GM19328 (cell line): ENCODE data around the gene TOPAZ1.

Experiments
- ATAC-seq: cut with Tn5 transposase; IDR thresholded peaks from one replicate; pipeline ENCODE4 v1.9.1; 2021; ENCODE audit warnings: mild to moderate bottlenecking, moderate library complexity; ENCODE audit not compliant: unreplicated experiment

The TOPAZ1 gene

DNA sequence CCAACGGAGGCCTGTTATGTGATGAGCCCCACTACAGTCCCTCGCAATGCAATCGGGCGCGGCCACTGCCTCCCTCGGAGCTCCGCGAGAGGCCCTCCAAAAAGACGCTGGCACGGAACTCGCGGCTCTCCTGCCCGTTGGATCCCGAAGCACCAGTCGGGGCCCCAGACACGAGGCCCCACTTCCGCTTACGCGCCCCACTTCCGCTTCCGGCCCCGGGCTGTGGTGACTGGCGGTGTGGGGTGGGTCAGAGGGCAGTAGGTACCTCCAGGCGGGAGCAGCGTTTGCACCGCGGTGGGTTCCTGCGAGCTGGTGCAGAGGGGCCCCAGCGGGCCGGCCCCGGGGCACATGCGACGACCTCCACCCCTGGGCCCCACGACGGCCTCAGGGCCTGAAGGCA lies at the start of gene TOPAZ1:
Gene TOPAZ1 (plus strand): TSS at position 181 of the 400 bp plus-strand sequence. CDS start 168 bp downstream, at position 349.
- no peak for ATAC-seq

DNA sequence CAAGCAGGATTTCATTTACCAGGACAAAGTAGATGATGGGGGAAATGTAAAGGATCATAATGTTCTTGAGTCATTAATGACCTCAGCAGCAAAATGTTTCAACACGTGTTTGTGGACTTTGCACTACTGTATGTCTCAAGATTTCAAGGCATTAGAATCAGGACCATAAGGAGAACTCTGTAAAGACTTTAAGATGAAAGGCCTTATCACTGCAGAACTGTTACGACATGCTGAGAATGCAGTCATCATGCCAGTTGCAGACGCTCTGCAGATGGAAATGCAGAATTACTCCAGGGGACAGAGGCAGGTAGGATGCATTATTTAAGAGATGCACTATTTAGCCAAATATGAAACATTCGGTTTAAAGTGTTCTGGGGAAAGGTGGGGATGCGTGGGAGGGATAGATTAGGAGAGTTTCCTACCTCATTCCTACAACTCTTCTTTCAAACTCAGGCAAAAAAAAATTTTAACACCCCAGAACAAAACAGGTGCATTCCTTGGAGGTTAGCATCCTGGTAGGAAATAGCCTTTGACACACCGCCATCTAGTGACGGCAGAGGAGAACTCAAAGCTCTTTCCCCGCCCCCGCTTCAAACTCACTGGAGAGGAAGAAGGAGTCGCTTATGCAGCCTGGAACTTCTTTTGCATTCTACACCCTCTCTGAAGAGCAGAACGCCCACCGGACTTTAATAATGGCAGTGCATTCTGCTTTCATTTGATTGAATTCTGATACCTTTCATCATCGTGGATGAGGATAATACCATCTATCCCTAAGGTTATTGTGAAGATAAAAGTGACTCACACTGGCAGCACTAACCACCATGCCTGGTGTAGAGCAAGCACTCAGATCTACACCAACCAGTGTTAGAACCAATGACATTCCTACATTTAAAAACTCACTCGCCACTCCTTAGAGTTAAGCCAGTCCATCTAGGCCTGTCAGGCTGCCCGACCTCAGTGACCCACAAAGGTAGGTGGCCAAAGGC lies 43.1 kb upstream of the TOPAZ1 start:
- ATAC-seq: no peak

DNA sequence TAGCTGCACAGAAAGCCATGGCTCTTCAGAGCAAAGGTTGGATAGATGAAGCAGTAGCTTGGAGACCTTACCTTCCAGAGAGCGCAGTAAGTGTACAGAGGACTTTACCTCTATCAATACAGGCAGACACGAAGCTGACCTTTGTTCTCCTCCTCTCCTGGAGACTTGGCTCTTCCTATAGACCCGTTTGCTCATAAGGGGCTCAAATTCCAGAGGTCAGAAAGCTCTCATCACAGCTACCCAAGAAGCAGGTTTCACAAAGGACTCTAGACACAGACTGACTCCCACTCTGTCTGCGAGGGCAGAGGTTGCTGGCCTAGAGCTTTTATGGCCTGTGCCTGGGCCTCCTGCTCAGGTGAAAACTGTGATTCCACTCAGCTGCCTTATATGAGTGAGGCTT lies 35.4 kb upstream of the TOPAZ1 start:
- no peak for ATAC-seq

DNA sequence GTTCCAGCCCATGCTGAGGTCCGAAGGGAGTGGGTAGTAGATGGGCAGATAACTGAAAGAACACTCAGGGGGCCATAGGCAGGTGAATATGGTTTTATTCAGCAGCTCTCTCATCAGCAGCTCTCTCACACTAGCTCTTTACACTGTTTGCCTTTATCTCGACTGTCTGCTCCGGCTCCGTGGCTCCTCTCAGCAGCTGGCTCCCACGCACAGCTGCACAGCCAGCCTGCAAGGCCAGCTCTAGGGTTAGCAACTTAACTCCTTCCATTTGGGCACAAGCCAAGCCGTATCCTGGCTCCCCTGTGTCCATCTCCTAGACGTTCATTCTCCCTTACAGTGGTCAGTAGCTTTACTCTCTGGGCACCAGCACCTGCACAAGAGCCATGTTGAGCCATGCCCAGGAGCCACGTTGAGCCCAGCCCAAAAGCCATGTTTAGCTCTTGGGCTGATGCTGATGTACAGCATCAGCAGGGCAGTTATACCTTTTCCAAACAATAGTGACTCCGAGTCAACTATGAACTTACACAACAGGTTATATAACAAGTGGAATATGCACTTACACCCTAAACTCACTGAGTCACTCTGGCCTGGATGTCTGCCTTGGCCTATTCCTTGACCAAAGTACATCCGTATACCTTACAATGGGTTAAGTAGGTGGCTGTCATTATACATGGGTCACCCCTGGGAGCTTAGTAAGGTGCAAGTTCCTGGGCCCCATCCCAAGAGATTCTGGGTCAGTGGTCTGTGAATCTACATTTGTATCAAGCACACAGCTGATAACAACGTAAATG lies 34.6 kb upstream of the TOPAZ1 start:
- no peak for ATAC-seq

DNA sequence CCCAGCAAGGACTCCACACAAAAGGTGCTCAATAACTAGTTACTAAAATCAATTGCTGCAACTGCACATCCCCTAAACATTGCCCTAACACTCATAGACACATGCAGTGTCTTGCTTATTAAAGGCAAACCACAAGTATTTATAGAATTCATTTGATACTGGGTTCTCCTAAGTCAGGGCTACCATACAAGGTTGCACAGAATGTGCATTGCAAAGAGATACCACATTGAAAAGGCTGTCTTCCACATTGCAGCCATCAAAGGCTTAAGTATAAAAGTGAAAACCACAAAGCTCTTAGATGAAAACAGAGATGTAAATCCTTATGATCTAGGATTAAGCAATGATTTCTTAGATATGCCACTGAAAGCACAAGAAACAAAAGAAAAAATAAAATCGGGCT lies 33.6 kb upstream of the TOPAZ1 start:
- ATAC-seq: no peak

DNA sequence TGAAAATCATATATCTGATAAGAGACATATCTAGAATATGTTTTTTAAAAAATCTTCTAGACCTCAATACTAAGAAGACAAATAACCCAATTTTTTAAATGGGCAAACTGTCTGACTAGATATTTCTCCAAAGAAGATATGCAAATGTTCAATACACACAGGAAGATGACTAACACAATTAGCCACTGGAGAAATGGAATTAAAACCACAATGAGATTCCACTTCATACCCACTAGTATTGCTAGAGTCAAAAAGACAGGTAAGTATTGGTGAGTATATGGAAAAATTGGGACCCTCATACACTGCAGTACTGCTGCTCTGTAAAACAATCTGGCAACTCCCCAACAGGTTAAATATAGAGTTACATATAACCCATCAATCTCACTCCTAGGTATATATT lies 33.1 kb upstream of the TOPAZ1 start:
- ATAC-seq: no peak

DNA sequence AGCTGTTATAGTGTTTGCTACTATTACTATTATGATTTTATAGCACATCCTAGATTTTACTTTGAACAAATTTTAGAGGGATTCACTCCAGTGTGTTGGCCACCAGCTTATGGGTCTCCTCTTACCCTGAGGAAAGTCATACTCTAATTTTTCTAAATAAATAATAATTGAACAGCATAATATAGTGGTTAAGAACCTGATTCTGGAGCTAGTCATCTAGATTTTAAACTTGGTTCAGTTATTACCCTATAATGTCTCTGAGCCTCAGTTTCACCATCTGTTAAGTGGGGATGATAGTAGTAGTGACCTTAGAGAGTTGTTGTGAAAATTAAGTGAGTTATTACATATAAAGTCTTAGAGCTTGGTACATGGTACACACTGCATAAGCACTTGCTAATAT lies 30.7 kb upstream of the TOPAZ1 start:
- no peak for ATAC-seq

DNA sequence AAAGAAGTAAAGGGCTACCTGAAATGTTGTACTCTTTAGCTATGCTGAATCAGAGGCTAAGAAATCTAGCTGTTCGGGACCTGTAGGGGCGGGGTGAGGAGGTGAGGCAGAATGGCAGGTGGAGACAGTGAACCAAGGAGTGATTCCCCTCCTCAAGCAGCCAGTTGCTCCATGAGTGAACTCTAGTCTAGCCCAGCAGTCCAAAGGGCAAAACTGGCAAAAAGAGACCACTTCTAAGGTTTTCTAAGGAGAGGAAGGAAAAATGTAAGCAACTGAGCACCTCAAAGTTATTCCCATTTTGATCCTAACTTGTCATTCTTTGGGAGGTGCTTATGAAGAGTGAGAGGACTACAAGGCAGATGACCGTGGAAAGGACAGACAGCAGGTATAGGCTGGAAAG lies 19.3 kb upstream of the TOPAZ1 start:
- ATAC-seq: no peak

DNA sequence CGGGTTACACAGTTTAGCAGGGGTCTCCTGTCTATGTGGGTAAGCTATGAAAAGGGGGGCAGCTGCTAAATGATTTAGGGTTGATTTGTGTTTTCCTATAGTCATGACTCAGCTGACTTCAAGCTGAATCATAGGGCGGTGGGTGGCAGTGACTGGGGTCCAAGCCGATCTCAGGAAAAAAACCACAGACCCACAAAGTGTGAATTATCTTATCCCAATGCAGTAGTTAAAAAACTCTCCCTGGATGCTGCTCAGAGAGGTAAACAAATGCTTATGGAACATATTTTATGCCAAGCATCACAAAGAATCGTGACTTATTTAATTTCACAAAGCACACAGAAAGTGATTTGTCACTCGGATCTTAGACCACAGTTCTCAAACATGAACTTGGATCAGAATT lies 18.4 kb upstream of the TOPAZ1 start:
- no peak for ATAC-seq

DNA sequence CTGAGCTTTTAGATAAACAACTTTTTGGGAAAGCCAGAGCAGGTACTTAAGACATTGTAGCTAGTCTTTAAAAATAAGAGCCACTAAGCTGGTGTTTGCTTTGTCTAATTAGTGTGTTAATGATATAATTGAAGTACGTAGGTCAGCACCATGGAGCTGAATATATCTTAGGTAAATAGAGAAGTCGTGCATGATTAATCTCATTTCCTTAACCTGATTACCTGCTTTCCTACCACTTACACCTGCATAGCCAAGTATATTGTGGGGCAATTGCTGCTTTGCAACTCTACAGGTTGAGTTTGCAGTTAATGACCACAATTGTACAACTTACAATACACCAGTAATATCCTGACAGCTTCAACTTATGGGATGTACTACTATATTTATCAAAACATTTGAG lies 17.6 kb upstream of the TOPAZ1 start:
- ATAC-seq: no peak

DNA sequence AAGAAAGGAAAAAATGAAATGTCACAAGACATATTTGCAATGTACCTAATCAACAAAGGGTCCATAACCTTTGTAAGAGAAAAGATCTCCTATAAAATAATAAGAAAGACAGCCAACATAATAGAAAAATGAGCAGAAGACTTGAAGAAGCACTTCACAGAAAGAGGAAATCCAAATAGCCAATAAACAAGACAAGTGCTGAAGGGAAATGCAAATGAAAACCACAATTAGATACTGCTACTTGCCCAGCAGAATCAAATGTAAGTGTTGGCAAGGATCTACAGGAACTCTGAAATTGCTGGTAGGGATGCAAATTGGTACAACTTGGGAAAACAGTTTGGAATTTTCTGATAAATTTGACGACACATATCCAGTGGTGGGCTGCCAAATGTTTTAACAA lies 15.1 kb upstream of the TOPAZ1 start:
- ATAC-seq: no peak

DNA sequence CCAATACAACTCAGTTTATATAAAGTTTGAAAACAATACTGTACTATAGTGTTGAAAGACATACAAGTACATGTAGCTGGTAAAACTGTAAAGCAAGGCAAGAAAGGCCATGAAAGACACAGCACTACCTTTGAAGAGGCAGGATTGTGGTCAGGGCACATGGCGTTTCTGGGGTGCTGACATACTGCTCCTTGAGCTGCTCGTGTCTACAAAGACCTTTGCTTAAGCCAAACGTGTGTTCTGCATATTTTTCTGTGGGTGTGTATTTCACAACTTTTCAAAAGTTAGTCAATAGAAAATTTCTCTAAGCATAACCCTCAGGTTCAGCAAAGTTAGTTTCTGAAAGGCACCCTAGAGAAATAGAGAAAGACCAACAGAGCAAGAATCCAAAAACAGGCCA lies 14.1 kb upstream of the TOPAZ1 start:
- ATAC-seq: no peak

DNA sequence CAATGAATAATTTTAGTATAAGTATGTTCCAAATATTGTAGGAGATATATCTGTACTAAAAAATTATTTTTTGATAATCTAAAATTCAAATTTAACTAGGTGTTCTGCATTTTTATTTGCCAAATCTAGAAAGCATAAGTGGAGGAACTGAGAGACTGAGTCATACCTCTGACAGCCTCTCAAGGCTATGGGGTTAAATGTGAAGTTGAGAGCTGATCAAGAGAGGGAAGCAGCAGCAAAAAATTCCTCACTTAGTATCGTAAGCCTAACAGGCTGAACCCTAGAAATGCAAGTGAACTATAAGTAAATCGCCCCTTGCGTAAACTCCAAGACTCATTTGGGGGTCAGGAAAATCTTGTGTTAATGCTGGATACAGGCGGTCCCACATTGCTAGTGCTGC lies 12.8 kb upstream of the TOPAZ1 start:
- no peak for ATAC-seq

DNA sequence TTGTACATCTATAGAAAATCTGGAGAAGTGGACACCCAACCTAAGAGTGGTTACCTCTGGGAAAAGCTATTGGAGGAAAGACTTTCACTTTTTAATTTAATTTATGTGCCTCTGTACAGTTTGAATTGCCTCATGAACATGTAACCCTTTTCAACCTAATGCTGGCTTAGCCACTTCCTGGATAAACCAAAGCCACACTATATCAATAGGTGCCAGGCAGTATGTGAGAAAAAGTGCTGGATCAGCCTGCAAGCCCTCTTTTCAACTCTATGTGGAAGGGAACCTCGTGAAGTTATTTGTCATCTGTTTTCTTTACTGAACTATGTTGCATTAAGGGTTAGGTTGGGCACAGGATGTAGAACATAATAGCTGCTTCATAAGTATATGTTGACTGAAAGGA lies 9.3 kb upstream of the TOPAZ1 start:
- ATAC-seq: no peak

DNA sequence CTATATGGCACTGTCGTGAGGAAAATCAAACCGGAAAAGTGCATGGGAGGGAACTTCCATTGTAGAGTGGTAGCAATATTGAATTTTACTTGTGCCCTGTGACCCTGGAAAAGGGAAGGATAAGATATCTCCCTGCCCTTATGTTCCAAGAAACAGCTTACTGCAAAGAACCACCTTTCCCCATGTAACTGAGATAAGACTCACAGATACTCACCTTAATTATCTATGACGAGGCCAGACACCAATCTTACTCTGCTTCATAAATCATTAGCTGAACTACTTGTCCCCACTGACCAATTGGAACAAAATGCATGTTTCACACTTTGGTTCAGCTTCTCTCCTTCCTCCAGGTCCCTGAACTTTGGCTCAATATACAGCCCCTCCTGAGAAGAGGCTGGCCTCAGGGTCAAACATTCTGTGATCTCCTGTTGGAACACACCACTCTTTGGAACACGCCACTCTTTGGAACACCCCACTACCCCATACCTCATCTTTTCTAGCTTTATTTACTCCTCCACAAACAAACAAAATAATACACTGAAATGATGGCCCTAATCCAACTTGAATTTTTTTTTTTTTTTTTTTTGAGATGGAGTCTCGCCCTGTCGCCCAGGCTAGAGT lies 6.9 kb upstream of the TOPAZ1 start:
- no peak for ATAC-seq

DNA sequence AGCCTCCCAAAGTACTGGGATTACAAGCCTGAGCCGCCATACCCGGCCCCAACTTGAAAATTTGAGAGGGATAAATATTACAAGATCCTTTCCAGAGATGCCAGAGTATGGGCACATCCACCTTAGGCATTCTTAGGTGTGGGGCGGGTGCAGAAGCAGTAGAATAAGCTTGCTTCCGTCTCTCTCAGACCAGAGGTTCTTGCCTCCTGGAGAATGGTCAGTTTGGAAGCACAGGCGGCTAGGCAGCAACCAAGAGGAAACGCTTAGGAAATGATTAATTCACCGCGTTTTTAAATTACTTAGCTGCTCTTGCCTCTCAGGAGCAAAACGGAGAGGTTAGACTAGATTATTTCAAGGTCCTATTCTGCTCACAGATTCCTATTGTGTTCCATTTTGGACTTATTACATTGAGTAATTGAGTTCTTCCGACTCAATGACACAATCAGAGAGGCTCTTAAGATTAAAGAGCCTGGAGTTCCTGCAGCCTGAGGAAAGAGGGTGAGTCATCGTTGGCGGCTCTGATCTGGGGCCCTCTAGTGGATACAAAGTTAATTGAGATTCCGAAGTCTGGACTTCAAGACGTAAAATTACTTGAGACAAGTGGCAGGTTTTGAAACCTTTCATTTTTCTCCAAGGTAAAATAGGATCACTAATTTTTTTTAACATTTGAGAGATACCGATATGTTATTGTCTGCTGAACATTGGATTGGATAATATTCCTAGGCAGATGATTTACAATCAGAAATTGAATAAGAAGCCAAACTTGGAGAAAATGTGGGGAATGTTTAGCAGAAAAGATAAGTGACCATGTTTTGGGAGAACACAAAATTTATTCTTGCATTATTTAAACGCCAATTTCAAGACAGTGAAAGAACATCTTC lies 5.8 kb upstream of the TOPAZ1 start:
- ATAC-seq: no peak

DNA sequence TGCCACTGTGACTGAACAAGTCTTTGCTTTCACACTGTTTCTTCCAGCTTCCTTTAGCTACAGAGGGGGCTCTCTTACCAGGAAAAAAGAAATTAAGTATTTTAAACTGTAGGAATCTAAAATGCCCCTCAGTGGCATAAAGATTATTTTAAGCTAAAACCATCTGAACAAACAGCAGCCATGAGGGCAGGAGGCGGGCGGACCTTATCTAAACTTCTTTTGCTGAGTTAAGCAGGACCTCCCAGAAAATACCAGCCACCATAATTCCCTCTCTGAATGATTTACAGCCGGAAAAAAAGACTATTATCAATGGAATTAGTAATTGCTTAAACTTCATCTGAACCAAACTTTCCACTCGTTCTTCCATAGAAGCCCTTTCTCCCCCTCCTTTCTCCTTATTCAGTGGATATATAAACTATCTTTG lies 5.2 kb upstream of the TOPAZ1 start:
- no peak for ATAC-seq

DNA sequence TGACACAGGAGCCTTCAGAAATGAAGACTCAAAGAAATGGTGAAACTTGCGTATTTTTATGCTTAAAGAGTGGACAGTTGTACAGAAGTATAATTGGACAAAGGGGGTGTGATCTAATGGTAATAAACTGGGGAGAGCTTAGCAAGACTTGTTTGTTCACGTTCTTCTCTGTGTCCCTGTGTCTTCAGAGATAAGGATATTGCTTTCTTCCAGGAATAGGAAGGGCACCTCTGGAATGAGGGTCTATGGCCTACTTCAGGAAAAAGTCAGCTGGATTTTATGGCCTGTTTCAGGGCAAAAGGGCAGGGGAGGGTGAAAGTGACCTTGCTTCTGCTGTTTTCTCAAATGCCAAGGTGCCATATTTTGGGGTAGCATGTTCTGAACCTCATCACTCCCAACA lies 4.5 kb upstream of the TOPAZ1 start:
- ATAC-seq: no peak

DNA sequence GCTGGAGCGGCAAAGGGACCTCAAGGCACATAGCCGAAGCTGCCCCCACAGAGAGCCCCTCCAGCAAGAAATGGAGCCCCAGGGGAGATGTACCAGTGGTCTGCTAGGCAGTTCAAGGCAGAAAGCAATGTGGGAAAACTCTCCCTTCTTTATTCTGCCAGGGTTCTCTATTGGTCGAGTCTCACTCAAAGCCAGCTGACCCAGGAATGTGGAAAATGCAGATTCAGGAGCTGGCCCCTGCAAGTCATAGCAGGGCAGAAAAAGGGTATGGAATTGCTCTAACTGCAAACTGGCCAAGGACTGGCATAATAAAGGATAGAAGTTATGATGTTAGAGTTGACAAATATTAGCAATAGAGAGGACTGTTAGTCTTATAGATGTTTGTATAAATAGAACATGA lies 4.0 kb upstream of the TOPAZ1 start:
- ATAC-seq: no peak

DNA sequence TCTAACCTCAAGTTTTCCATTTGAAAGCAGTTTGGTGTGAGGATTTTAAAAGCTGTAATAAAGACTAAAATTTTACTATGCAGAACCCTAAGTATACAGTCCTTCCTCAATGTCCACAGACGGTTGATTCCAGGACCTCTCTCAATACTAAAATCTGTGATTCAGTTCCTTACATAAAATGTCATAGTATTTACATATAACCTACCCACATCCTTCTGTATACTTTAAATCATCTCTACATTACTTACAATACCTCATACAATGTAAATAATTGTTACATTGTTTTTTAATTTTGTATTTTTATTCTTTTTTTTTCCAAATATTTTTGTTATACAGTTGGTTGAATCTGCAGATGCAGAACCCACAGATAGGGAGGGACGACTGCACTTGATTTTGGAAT lies 2.8 kb upstream of the TOPAZ1 start:
- ATAC-seq: no peak

DNA sequence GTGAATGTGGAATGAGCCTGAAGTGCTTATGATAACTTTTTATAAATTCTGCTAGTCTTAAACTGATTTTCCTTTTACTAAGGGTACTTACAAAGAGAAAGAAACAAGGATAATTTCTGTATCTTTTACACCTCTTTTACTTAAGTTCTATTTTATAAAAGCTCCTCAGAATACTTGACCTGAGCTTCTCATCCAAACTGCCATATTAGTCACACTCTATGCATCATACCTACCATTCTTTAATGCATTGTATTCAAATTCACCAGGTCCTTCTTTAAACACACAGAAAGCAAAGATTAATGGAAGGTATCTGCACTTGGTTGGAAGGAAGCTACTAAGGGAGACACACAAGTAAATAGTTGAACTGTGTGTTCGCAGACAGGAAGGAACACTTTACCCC lies 1.6 kb upstream of the TOPAZ1 start:
- ATAC-seq: no peak
